Mesendoderm (in vitro differentiated cells): ENCODE data around the gene EIF3D.

ENCODE experiments used
- DNase-seq: peaks from one replicate; pipeline ENCODE4 v3.0.0; 2013
- H2AK5ac ChIP-seq: 2 replicates; pipeline ENCODE4 v1.6.1; 2013; ENCODE audit warnings: low read length, inconsistent platforms
- H2BK120ac ChIP-seq: 2 replicates; pipeline ENCODE4 v1.6.1; 2013; ENCODE audit warnings: low read depth, mild to moderate bottlenecking, low read length, moderate library complexity, mixed read lengths
- H2BK15ac ChIP-seq: replicated peaks from 2 replicates; pipeline ENCODE4 v1.6.1; 2013; ENCODE audit warnings: low read depth, mild to moderate bottlenecking, moderate library complexity
- H2BK5ac ChIP-seq: 2 replicates; pipeline ENCODE4 v1.6.1; 2013; ENCODE audit warnings: low read length, inconsistent platforms
- H3K18ac ChIP-seq: 2 replicates; pipeline ENCODE4 v1.6.1; 2013; ENCODE audit warnings: mild to moderate bottlenecking, low read length, mixed read lengths
- H3K23ac ChIP-seq: one replicate; pipeline ENCODE4 v1.6.1; 2013; ENCODE audit warnings: low read length
- H3K27ac ChIP-seq: 2 replicates; pipeline ENCODE4 v1.5.1; 2013; ENCODE audit warnings: low read depth, mild to moderate bottlenecking, inconsistent platforms, low read length, moderate library complexity
- H3K27me3 ChIP-seq: 2 replicates; pipeline ENCODE4 v1.6.1; 2013; ENCODE audit warnings: low read length, control low read depth, mild to moderate bottlenecking, inconsistent platforms; ENCODE audit not compliant: insufficient read depth, poor library complexity
- H3K36me3 ChIP-seq: 2 replicates; pipeline ENCODE4 v1.6.1; 2013; ENCODE audit warnings: low read length, inconsistent platforms; ENCODE audit not compliant: control insufficient read depth, insufficient read depth
- H3K4ac ChIP-seq: one replicate; pipeline ENCODE4 v1.6.1; 2013; ENCODE audit warnings: low read depth, mild to moderate bottlenecking, low read length, moderate library complexity
- H3K4me1 ChIP-seq: 2 replicates; pipeline ENCODE4 v1.6.1; 2013; ENCODE audit warnings: low read depth, low read length, inconsistent platforms; ENCODE audit not compliant: control insufficient read depth
- H3K4me2 ChIP-seq: 2 replicates; pipeline ENCODE4 v1.6.1; 2013; ENCODE audit warnings: low read length
- H3K4me3 ChIP-seq: 2 replicates; pipeline ENCODE4 v1.5.1; 2013; ENCODE audit warnings: mild to moderate bottlenecking, low read length
- H3K56ac ChIP-seq: one replicate; pipeline ENCODE4 v1.6.1; 2013; ENCODE audit warnings: low read length
- H3K79me1 ChIP-seq: 2 replicates; pipeline ENCODE4 v1.6.1; 2013; ENCODE audit warnings: low read length, inconsistent platforms
- H3K79me2 ChIP-seq: 2 replicates; pipeline ENCODE4 v1.6.1; 2013; ENCODE audit warnings: mild to moderate bottlenecking, low read length; ENCODE audit not compliant: control insufficient read depth, insufficient read depth
- H3K9ac ChIP-seq: 2 replicates; pipeline ENCODE4 v1.6.1; 2013; ENCODE audit warnings: low read length, inconsistent platforms
- H4K5ac ChIP-seq: one replicate; pipeline ENCODE4 v1.6.1; 2013; ENCODE audit warnings: low read length
- H4K8ac ChIP-seq: one replicate; pipeline ENCODE4 v1.6.1; 2013; ENCODE audit warnings: low read depth, mild to moderate bottlenecking, control low read depth, low read length, moderate library complexity
- WGBS: extraction: QIAGEN DNeasy Blood & Tissue Kit; methylation state at CpG from one replicate; pipeline ENCODE4 v1.1.7; 2013; ENCODE audit warnings: low lambda C conversion rate, missing lambda C conversion rate; ENCODE audit not compliant: insufficient coverage; ENCODE audit errors: extremely low coverage; 5-methylcytosine and 5-hydroxymethylcytosine counted together

EIF3D gene

DNA sequence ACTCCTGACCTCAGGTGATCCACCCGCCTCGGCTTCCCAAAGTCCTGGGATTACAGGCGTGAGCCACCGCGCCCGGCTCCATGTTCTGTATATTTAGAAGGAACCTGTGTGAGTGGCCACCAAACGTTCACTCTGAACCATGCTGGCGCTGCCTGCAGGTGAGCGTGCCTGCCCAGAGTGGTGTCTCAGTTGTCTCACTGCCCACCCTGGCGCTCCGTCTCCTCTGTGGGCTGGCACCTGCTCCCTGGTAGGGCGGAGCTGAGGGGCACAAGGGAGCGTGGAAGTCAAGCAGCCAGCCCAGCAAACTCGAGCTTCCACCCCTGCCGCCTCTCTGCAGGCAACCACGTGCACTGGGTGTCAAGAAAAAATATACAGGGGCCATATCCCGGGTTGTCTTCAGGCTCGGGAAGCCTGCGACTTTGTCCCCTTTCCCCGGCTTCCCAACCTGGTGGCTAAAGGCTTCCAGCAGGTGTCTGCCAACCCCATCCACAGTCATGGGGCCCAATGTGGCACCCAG is 64.2 kb downstream of the EIF3D start:
- H3K4me1 ChIP-seq, result no peaks in the 10 kb centered on the region

DNA sequence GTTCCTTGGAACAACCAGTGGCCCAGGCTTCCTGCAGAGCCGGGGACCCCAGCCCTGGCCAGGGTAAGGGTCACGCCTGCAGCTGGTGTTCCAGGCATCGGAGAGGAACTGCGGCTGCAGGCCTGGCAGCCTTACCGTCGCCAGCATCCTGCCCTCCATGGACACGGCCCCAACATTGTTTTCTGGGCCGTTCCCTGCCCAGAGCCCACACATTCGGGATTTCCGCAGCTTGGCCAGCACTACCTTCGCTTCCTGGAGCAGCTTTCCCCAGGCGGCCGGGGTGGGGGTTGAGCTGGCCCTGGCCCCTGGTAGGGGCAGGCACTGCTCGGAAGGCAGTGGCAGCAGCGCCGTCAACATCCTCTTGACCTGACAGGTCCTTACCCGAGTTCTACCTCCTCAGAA is 65.2 kb downstream of the EIF3D start:
- Histone ChIP-seq H3K36me3 (no peaks in the 10 kb centered on the region), H2BK120ac (no peak overlapping the region), H2BK15ac (no peak overlapping the region), H3K79me2 (no peaks in the 10 kb centered on the region), H3K9ac (no peak overlapping the region), H3K27ac (no peak overlapping the region), H4K5ac (no peak overlapping the region), H3K4me1 (no peaks in the 10 kb centered on the region), H3K23ac (no peak overlapping the region), H3K4ac (no peak overlapping the region), H3K18ac (no peak overlapping the region), H3K4me2 (no peak overlapping the region), H2AK5ac (no peak overlapping the region), H3K27me3 (no peaks in the 10 kb centered on the region), H3K4me3 (no peak overlapping the region), H3K56ac (no peak overlapping the region), H3K79me1 (no peaks in the 10 kb centered on the region), H4K8ac (no peak overlapping the region), H2BK5ac (no peak overlapping the region)
- DNase-seq, result no peak
- WGBS, result no CpG with 5 or more reads among the region's 17 CpGs

More for the DNA sequence above, 64.2 kb downstream of the EIF3D start:
- Histone ChIP-seq H3K79me2 (no peaks in the 10 kb centered on the region), H4K5ac (no peak overlapping the region), H3K4ac (no peak overlapping the region), H3K56ac (no peak overlapping the region), H2BK120ac (no peak overlapping the region), H3K27ac (no peak overlapping the region), H3K23ac (no peak overlapping the region), H3K4me2 (no peak overlapping the region), H2BK15ac (no peak overlapping the region), H3K18ac (no peak overlapping the region), H2AK5ac (no peak overlapping the region), H4K8ac (no peak overlapping the region), H3K4me3 (no peak overlapping the region), H2BK5ac (no peak overlapping the region), H3K9ac (no peak overlapping the region), H3K27me3 (no peaks in the 10 kb centered on the region), H3K36me3 (no peaks in the 10 kb centered on the region), H3K79me1 (no peaks in the 10 kb centered on the region)
- WGBS, result no CpG with 5 or more reads among the region's 20 CpGs
- DNase-seq, result no peak

DNA sequence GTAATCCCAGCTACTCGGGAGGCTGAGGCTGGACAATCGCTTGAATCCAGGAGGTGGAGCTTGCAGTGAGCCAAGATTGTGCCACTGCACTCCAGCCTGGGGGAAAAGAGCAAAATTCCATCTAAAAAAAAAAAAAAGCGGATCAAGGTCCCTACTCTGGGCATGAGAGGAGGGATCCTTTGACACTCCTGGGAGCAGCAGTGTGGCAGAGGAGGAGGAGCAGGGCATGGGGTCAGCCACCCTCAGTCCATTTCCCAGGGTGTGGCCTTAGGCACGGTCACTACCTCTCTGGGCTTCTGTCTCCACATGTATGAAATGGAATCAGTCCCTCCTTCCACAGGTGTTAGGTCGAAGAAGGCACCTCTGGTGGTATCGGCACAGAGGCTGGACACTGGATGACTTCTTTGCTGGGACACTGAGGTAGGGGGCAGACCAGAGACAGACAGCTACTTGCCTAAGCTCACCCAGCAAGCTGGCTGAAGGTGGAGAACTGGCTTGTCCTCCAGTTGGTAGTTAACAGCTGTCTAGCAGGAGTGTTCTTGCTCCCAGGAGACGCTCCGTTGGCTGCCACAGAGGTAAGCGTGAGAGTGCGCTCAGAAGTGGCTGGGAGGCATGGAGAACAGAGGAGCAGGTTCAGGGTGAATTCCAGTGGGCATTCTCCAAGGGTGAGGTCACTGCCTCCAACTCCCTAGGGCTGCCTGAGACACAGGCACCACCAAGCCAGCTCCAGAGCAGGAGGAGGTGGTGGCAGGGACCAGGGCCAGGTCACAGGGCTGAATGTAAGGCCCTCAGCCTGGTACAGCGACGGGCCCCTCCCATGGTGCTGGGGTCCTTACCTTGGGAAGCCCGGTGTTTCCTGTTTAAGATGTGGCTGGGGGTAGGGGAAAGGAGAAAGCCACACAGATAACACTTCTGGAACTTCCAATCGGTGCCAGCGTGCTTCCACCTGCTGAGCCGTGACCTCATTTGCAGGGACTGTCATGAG is 67.0 kb downstream of the EIF3D start:
- DNase-seq, result peak; percentile 99
- peak overlapping the region; percentile 45 for H3K56ac ChIP-seq
- no peak overlapping the region for H3K4me3 ChIP-seq
- no peak overlapping the region for H2BK120ac ChIP-seq
- no peak overlapping the region for H4K8ac ChIP-seq
- peak overlapping the region; percentile 3 for H2BK5ac ChIP-seq
- no peak overlapping the region for H3K23ac ChIP-seq
- no peak overlapping the region for H4K5ac ChIP-seq
- H3K9ac ChIP-seq, result peak overlapping the region; percentile 5
- H3K79me1 ChIP-seq, result no peaks in the 10 kb centered on the region
- peaks cover 4% of the 10 kb centered on the region for H3K4me1 ChIP-seq
- peak overlapping the region; percentile 34 for H3K27ac ChIP-seq
- no peaks in the 10 kb centered on the region for H3K79me2 ChIP-seq
- peak overlapping the region; percentile 85 for H3K4ac ChIP-seq
- WGBS, result no CpG with 5 or more reads among the region's 16 CpGs
- H3K27me3 ChIP-seq, result no peaks in the 10 kb centered on the region
- H3K36me3 ChIP-seq, result no peaks in the 10 kb centered on the region
- H3K4me2 ChIP-seq, result no peak overlapping the region
- H2AK5ac ChIP-seq, result peak overlapping the region; percentile 31
- no peak overlapping the region for H2BK15ac ChIP-seq
- peak overlapping the region; percentile 11 for H3K18ac ChIP-seq
